BE2C (cell line): Measurements from ENCODE around the gene PLBD1.

Experiments
- DNase-seq: peaks from one replicate; pipeline ENCODE4 v3.0.0-alpha.2; 2020
- H3K27me3 ChIP-seq: fragments of 250-450 bp; sonication (Bioruptor Pico); 2 replicates; pipeline ENCODE4 v1.5.1; 2020; ENCODE audit warnings: mild to moderate bottlenecking
- H3K36me3 ChIP-seq: fragments of 250-450 bp; sonication (Bioruptor Pico); 2 replicates; pipeline ENCODE4 v1.5.1; 2020; ENCODE audit warnings: mild to moderate bottlenecking
- H3K4me1 ChIP-seq: fragments of 250-450 bp; sonication (Bioruptor Pico); 2 replicates; pipeline ENCODE4 v1.5.1; 2020
- H3K4me3 ChIP-seq: 2 replicates; pipeline ENCODE4 v1.5.1; 2011; ENCODE audit warnings: low read depth, low read length
- H3K9me3 ChIP-seq: fragments of 250-450 bp; sonication (Bioruptor Pico); 2 replicates; pipeline ENCODE4 v1.5.1; 2020
- TF ChIP-seq, protein P1 (sequence below): IDR thresholded peaks from 2 replicates; pipeline ENCODE4 v1.5.1; 2012; ENCODE audit warnings: mild to moderate bottlenecking, low read depth, low read length

Gene PLBD1

DNA sequence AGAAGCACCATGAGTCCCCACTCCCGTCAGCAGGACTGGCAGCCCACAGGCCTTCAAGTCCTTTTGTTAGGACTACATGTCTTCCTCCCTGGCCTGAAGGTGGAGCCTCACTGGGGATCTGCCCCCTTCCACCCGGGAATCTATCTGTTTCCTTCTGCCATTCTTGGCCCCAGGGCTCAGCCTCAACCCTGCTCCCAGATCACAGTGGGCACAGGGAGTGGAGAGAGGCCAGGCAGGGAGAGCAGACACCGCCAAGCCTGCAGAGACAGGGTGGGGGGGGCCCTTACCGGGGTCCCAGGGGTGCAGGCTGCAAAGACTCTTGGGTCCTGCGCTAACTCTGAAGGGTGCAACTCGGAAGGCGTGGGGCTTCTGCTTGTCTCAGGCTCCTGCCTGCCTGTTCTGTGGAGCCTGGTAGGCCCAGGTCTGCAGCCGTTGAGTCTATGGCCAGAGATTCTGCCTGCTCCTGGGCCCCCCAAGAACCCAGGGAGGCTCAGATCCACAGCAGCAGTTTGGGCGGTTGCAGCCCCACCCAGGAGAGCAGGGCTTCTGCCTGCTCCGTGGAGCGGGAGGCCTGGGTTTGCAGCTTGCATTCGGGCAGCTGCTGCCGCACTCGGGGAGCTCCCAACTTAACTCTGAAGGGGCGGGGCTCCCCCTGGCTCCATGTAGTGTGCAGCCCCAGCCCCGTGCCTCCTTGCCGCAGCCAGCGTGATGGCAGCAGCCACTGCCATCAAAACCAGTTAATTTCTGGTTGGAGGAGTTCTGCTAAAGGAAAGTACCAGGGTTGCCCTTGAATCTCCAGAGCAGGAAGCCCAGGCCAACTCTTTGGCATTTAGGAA lies 21.7 kb upstream of the PLBD1 start:
- TF ChIP-seq, protein P1, sequence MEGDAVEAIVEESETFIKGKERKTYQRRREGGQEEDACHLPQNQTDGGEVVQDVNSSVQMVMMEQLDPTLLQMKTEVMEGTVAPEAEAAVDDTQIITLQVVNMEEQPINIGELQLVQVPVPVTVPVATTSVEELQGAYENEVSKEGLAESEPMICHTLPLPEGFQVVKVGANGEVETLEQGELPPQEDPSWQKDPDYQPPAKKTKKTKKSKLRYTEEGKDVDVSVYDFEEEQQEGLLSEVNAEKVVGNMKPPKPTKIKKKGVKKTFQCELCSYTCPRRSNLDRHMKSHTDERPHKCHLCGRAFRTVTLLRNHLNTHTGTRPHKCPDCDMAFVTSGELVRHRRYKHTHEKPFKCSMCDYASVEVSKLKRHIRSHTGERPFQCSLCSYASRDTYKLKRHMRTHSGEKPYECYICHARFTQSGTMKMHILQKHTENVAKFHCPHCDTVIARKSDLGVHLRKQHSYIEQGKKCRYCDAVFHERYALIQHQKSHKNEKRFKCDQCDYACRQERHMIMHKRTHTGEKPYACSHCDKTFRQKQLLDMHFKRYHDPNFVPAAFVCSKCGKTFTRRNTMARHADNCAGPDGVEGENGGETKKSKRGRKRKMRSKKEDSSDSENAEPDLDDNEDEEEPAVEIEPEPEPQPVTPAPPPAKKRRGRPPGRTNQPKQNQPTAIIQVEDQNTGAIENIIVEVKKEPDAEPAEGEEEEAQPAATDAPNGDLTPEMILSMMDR, result no peak
- H3K4me3 ChIP-seq, result no peak overlapping the region

DNA sequence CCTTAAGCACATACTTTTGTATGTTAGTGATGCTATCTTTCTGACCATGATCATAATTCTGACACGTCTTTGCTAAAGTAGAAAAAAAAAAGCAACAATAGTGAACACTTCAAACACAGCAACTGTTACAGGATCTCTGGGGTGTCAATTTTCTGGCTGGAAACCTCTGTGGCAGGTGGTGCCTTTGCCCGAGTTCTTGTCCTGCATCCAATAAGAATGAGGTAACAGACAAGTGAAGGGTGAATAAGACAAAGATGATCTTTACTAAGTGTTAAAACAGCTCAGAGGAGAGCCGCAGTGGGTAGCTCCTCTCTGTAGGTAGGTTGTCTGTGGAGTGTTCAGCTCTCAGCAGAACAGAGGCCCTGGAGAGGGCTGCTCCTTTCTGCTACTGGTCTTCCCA lies 20.9 kb upstream of the PLBD1 start:
- Histone ChIP-seq H3K4me3 (no peak overlapping the region), H3K9me3 (no peaks in the 10 kb centered on the region), H3K4me1 (no peaks in the 10 kb centered on the region), H3K27me3 (no peaks in the 10 kb centered on the region), H3K36me3 (no peaks in the 10 kb centered on the region)
- DNase-seq, result no peak
- TF ChIP-seq, protein P1, result no peak

More for the DNA sequence above, 21.7 kb upstream of the PLBD1 start:
- Histone ChIP-seq H3K9me3 (no peaks in the 10 kb centered on the region), H3K4me1 (no peaks in the 10 kb centered on the region), H3K27me3 (no peaks in the 10 kb centered on the region), H3K36me3 (no peaks in the 10 kb centered on the region)
- no peak for DNase-seq

DNA sequence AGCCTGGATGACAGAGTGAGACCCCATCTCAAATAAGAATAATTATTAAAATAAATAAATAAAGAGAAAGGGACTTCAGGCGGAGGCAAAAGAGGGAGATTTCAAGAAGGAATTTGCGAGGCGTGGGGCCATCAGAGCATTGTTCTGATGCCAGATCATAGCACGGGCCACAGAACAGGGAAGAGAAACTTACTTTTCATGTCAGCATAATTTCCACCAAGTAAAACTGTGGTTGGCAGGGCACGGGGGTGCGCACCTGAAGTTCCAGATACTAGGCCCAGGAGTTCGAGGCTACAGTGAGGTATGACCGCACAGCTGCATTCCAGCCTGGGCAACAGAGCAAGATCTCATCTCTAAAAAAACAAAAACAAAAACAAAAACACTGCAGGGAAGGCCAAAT lies 11.0 kb upstream of the PLBD1 start:
- TF ChIP-seq, protein P1, result no peak
- Histone ChIP-seq H3K9me3 (no peaks in the 10 kb centered on the region), H3K4me1 (no peaks in the 10 kb centered on the region), H3K27me3 (no peaks in the 10 kb centered on the region), H3K36me3 (no peaks in the 10 kb centered on the region), H3K4me3 (no peak overlapping the region)
- DNase-seq, result no peak

DNA sequence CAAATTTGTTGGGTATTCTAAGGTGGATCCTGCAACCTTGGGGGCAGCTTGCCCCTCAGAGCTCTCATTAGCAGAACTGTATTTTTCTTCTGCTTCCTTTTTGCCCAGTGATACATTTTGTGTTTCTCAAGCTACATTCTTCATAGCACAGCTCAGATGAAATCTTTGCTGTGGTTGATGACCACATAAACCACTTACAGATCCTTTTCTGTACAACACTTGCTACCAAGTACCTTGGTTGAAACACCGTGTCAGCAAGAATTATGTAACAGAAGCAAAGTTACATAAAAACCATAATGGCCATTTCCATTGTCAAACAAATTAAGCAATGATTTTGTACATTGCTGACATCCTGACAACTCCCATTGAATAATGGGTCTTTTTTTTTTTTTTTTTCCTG lies 9.7 kb upstream of the PLBD1 start:
- Histone ChIP-seq H3K4me3 (no peak overlapping the region), H3K4me1 (no peaks in the 10 kb centered on the region), H3K36me3 (no peaks in the 10 kb centered on the region), H3K9me3 (no peaks in the 10 kb centered on the region), H3K27me3 (no peaks in the 10 kb centered on the region)
- TF ChIP-seq, protein P1, result no peak
- no peak for DNase-seq

- DNase-seq, result no peak
- H3K9me3 ChIP-seq, result no peaks in the 10 kb centered on the region
- H3K36me3 ChIP-seq, result no peaks in the 10 kb centered on the region
- no peaks in the 10 kb centered on the region for H3K27me3 ChIP-seq
- no peak overlapping the region for H3K4me3 ChIP-seq
- no peaks in the 10 kb centered on the region for H3K4me1 ChIP-seq
- TF ChIP-seq, protein P1, result no peak
Observed at GRCh38 chr12:14576896-14577295, 9.2 kb upstream of the PLBD1 start.

DNA sequence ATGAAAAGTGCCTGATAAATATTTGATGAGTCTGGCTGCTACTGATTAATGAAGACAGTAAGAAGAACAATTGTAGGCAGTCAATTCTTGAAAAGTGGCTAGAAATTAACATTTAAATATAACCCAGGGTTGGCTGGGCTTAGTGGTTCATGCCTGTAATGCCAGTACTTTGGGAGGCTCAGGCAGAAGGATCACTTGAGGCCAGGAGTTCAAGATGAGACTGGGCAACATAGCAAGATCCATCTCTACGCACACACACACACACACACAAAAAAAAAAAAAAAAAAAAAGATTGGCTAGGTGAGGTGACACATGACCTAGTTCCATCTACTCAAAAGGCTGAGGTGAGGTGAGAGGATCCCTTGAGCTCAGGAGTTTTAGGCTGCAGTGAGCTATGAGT lies 7.9 kb upstream of the PLBD1 start:
- no peaks in the 10 kb centered on the region for H3K4me1 ChIP-seq
- H3K9me3 ChIP-seq, result no peaks in the 10 kb centered on the region
- no peak overlapping the region for H3K4me3 ChIP-seq
- DNase-seq, result no peak
- TF ChIP-seq, protein P1, result no peak
- H3K36me3 ChIP-seq, result no peaks in the 10 kb centered on the region
- H3K27me3 ChIP-seq, result no peaks in the 10 kb centered on the region
